KOPT-K1 (cell line): ENCODE data around the gene ABCC4.
"Not testable (repeated sequence)": the region's sequence is repeated elsewhere in the genome, so short reads cannot be mapped to it uniquely, and the experiment has no call there.

Source experiments
- H3K27ac ChIP-seq: fragments of 200-600 bp; sonication (generic); 2 replicates; pipeline ENCODE4 v1.5.1; 2016; ENCODE audit warnings: antibody characterized with exemption, mild to moderate bottlenecking, low read depth, low read length; ENCODE audit not compliant: poor library complexity, severe bottlenecking
- H3K36me3 ChIP-seq: fragments of 200-600 bp; sonication (generic); 2 replicates; pipeline ENCODE4 v1.5.1; 2017; ENCODE audit warnings: antibody characterized with exemption, mild to moderate bottlenecking, low read length, moderate library complexity; ENCODE audit not compliant: insufficient read depth
- H3K9me3 ChIP-seq: fragments of 200-600 bp; sonication (generic); 2 replicates; pipeline ENCODE4 v1.5.1; 2017; ENCODE audit warnings: antibody characterized with exemption, low read length, mild to moderate bottlenecking; ENCODE audit not compliant: insufficient read depth, poor library complexity, severe bottlenecking

The ABCC4 gene

GRCh38 chr13:95192564-95192945, 108.7 kb downstream of the ABCC4 start:
- not testable (repeated sequence) for H3K36me3 ChIP-seq, H3K9me3 ChIP-seq, H3K27ac ChIP-seq

- peaks cover 6% of the 10 kb centered on the region; the same call in 1 of the 2 replicates for H3K36me3 ChIP-seq
- H3K27ac ChIP-seq = no peak overlapping the region
- H3K9me3 ChIP-seq = no peaks in the 10 kb centered on the region
Observed at GRCh38 chr13:95191821-95192563, 109.3 kb downstream of the ABCC4 start.

- Histone ChIP-seq H3K9me3 (no peaks in the 10 kb centered on the region), H3K27ac (no peak overlapping the region), H3K36me3 (no peaks in the 10 kb centered on the region)
Observed at GRCh38 chr13:95188128-95188527, 113.1 kb downstream of the ABCC4 start.

GRCh38 chr13:95185851-95186250, 115.4 kb downstream of the ABCC4 start:
- peak overlapping the region; percentile 64 for H3K27ac ChIP-seq

GRCh38 chr13:95185311-95185710, 115.9 kb downstream of the ABCC4 start:
- Histone ChIP-seq H3K36me3 (no peaks in the 10 kb centered on the region), H3K27ac (peak overlapping the region; percentile 64), H3K9me3 (no peaks in the 10 kb centered on the region)

More at GRCh38 chr13:95185851-95186250, 115.4 kb downstream of the ABCC4 start:
- H3K9me3 ChIP-seq = no peaks in the 10 kb centered on the region
- no peaks in the 10 kb centered on the region for H3K36me3 ChIP-seq

GRCh38 chr13:95184317-95184716, 116.9 kb downstream of the ABCC4 start:
- Histone ChIP-seq H3K36me3 (no peaks in the 10 kb centered on the region), H3K9me3 (no peaks in the 10 kb centered on the region), H3K27ac (peak overlapping the region; percentile 64)

GRCh38 chr13:95182570-95183265, 118.5 kb downstream of the ABCC4 start:
- Histone ChIP-seq H3K36me3 (peaks cover 4% of the 10 kb centered on the region; the same call in 1 of the 2 replicates), H3K27ac (no peak overlapping the region), H3K9me3 (no peaks in the 10 kb centered on the region)

GRCh38 chr13:95181586-95181985, 119.7 kb downstream of the ABCC4 start:
- H3K36me3 ChIP-seq = peaks cover 10% of the 10 kb centered on the region; the same call in 1 of the 2 replicates
- no peaks in the 10 kb centered on the region for H3K9me3 ChIP-seq
- H3K27ac ChIP-seq = no peak overlapping the region

GRCh38 chr13:95180513-95181245, 120.6 kb downstream of the ABCC4 start:
- peaks cover 16% of the 10 kb centered on the region for H3K36me3 ChIP-seq
- H3K9me3 ChIP-seq = no peaks in the 10 kb centered on the region
- no peak overlapping the region for H3K27ac ChIP-seq

- Histone ChIP-seq H3K9me3 (no peaks in the 10 kb centered on the region), H3K36me3 (peaks cover 28% of the 10 kb centered on the region), H3K27ac (no peak overlapping the region)
Observed at GRCh38 chr13:95176611-95177259, 124.5 kb downstream of the ABCC4 start.

- Histone ChIP-seq H3K9me3 (no peaks in the 10 kb centered on the region), H3K36me3 (peaks cover 33% of the 10 kb centered on the region)
Observed at GRCh38 chr13:95174517-95174916, 126.7 kb downstream of the ABCC4 start.

GRCh38 chr13:95168191-95168590, 133.1 kb downstream of the ABCC4 start:
- Histone ChIP-seq H3K36me3 (peaks cover 45% of the 10 kb centered on the region), H3K9me3 (no peaks in the 10 kb centered on the region), H3K27ac (no peak overlapping the region)

More at GRCh38 chr13:95174517-95174916, 126.7 kb downstream of the ABCC4 start:
- no peak overlapping the region for H3K27ac ChIP-seq

- H3K27ac ChIP-seq, H3K9me3 ChIP-seq: not testable (repeated sequence)
- peaks cover 52% of the 10 kb centered on the region for H3K36me3 ChIP-seq
Observed at GRCh38 chr13:95167003-95167402, 134.2 kb downstream of the ABCC4 start.

- peaks cover 53% of the 10 kb centered on the region for H3K36me3 ChIP-seq
- no peak overlapping the region for H3K27ac ChIP-seq
- no peaks in the 10 kb centered on the region for H3K9me3 ChIP-seq
Observed at GRCh38 chr13:95164830-95165229, 136.4 kb downstream of the ABCC4 start.
